ENCODE data around the gene ANK3. TPM values are rescaled to one million over a fixed set of nuclear protein-coding genes. Genes with fewer than 3 reads are reported as not detected.

The ANK3 gene
- total and polyA plus RNA-seq, 10 donors: 2.0 to 133 (median 62.9) TPM

DNA sequence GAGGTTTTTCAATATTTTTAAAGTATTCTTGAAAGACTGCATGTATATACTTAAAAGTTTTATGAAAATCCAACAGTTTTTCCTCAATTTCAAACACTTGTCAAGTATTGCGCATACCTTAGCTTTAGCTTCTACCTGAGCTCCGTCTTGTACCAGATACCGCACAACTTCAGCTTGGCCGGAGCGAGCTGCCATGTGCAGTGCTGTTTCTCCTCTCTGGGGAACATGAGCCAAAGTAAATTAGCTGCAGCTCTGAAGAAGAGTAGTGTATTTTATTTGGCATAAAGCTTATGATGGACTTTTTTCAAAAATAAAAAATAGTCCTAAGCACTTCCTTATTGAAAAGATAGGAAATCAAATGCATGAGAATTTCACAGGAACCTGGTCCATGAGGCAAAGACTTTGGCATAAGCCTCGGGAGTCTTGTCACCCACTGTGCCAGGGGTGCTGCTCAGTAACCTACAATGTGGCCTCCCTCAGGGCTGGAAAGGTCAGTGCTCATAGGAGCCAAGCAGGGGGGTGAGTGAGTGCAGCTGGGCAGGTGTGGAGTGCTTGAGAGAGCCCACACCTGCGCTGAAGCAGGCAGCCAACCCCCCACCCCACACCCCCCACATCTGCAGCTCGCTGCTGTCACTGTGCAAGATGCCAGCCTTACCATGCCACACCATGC is 189.5 kb downstream of the ANK3 start:
- TF ChIP-seq POLR2AphosphoS5 (IDR thresholded peaks at IDR 0.05): no peak
- no peak for TF ChIP-seq POLR2A (IDR thresholded peaks at IDR 0.05)
- TF ChIP-seq, protein P1, sequence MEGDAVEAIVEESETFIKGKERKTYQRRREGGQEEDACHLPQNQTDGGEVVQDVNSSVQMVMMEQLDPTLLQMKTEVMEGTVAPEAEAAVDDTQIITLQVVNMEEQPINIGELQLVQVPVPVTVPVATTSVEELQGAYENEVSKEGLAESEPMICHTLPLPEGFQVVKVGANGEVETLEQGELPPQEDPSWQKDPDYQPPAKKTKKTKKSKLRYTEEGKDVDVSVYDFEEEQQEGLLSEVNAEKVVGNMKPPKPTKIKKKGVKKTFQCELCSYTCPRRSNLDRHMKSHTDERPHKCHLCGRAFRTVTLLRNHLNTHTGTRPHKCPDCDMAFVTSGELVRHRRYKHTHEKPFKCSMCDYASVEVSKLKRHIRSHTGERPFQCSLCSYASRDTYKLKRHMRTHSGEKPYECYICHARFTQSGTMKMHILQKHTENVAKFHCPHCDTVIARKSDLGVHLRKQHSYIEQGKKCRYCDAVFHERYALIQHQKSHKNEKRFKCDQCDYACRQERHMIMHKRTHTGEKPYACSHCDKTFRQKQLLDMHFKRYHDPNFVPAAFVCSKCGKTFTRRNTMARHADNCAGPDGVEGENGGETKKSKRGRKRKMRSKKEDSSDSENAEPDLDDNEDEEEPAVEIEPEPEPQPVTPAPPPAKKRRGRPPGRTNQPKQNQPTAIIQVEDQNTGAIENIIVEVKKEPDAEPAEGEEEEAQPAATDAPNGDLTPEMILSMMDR (IDR thresholded peaks at IDR 0.05 in 8 of 11, conservative IDR thresholded peaks at IDR 0.05 in 3 of 11): no peak
- 91 to 96% (median 92%) methylated on average over 8 of the region's 8 CpGs for WGBS, 5 donors
- intact Hi-C loops (cut with DNase I; ENCODE audit: low total_unique reads): loop anchor here (10.0 kb wide), 1 partner anchor 235 kb away; no protein-coding TSS in a partner anchor

DNA sequence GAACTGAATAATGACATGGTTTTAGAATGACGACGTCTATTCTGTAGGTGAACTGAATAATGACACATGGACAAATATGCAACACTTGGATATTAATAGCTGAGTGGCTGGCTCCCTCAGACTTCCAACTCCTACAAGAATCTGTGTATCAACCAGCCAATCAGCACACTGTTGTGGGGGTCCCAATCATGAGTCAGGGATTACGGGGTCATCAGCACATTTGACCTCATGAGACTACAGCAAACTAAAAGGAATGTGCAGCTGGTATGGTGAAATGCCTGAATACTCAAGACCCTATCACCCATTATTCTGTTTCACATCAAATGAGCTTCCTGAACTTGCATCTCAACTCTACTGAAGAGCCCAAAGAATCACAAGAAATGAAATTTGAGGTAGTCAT is 192.5 kb downstream of the ANK3 start:
- H3K27me3 ChIP-seq (replicated peaks in 1 of 7): no peaks in the 10 kb centered on the region
- no peak overlapping the region for H3K27ac ChIP-seq
- intact Hi-C loops (cut with DNase I; ENCODE audit: low total_unique reads): no loop called here
- TF ChIP-seq POLR2AphosphoS5 (IDR thresholded peaks at IDR 0.05) (no peak), POLR2A (IDR thresholded peaks at IDR 0.05) (no peak)
- TF ChIP-seq, protein P1 (IDR thresholded peaks at IDR 0.05 in 8 of 11, conservative IDR thresholded peaks at IDR 0.05 in 3 of 11): no peak
- H3K36me3 ChIP-seq: peaks cover 0 to 68% (median 9%) of the 10 kb centered on the region in 6 donors
- no peaks in the 10 kb centered on the region for H3K9me3 ChIP-seq
- H3K4me1 ChIP-seq: no peaks in the 10 kb centered on the region
- 59 to 76% (median 72%) methylated on average over 3 of the region's 3 CpGs for WGBS, 5 donors
- no peak overlapping the region for H3K4me3 ChIP-seq
- DNase-seq: no peak

More for the DNA sequence above, 189.5 kb downstream of the ANK3 start:
- DNase-seq: no peak
- peaks cover 0 to 48% (median 9%) of the 10 kb centered on the region in 6 donors for H3K36me3 ChIP-seq
- no peaks in the 10 kb centered on the region for H3K9me3 ChIP-seq
- no peaks in the 10 kb centered on the region for H3K27me3 ChIP-seq (replicated peaks in 1 of 7)
- H3K27ac ChIP-seq: no peak overlapping the region
- no peaks in the 10 kb centered on the region for H3K4me1 ChIP-seq
- H3K4me3 ChIP-seq: no peak overlapping the region

DNA sequence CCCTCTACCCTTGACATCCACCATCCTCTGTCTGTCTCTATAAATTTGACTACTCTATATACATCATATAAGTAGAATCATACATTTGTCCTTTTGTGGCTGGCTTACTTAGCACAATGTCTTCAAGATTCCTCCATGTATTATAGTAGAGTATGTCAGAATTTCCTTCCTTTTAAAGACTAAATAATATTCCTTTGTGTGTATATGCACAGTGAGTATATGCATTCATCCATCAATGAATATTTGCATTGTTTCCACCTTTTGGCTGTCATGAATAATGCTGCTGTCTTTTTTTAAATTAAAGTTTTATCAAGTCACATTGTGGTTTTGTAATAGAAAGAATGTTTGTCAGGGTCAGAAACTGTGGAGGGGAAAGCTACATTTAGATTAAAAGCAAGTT is 195.3 kb downstream of the ANK3 start:
- no peak for DNase-seq
- Histone ChIP-seq H3K4me3 (no peak overlapping the region), H3K36me3 (peaks cover 0 to 68% (median 13%) of the 10 kb centered on the region in 6 donors), H3K27me3 (replicated peaks in 1 of 7) (no peaks in the 10 kb centered on the region), H3K27ac (no peak overlapping the region), H3K9me3 (no peaks in the 10 kb centered on the region), H3K4me1 (no peaks in the 10 kb centered on the region)
- intact Hi-C loops (cut with DNase I; ENCODE audit: low total_unique reads): no loop called here
- TF ChIP-seq, protein P1 (IDR thresholded peaks at IDR 0.05 in 8 of 11, conservative IDR thresholded peaks at IDR 0.05 in 3 of 11): no peak
- TF ChIP-seq POLR2A (IDR thresholded peaks at IDR 0.05): no peak
- TF ChIP-seq POLR2AphosphoS5 (IDR thresholded peaks at IDR 0.05): no peak

DNA sequence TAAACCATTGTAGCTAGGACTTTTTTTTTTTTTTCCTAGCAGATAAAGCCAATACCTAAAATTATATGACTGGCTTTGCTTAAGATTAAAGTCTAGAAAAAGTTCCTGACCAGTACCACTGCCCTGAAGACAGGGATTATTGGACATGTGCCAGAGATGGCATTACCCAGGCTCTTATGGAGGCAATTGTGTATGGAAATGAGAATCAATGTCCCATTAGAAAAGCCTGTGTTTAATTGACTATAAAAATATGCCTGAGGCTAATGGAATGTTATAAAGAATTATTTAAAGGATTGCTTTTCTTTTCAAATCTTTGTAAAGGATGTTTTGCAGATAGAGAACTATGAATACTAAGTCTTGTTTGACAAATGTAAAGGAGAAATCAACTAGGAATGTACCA is 196.7 kb downstream of the ANK3 start:
- Histone ChIP-seq H3K27me3 (replicated peaks in 1 of 7) (no peaks in the 10 kb centered on the region), H3K36me3 (peaks cover 0 to 58% (median 13%) of the 10 kb centered on the region in 6 donors), H3K4me3 (no peak overlapping the region), H3K27ac (no peak overlapping the region), H3K9me3 (no peaks in the 10 kb centered on the region), H3K4me1 (no peaks in the 10 kb centered on the region)
- intact Hi-C loops (cut with DNase I; ENCODE audit: low total_unique reads): no loop called here
- DNase-seq: no peak
- TF ChIP-seq POLR2A (IDR thresholded peaks at IDR 0.05) (no peak), POLR2AphosphoS5 (IDR thresholded peaks at IDR 0.05) (no peak)
- TF ChIP-seq, protein P1 (IDR thresholded peaks at IDR 0.05 in 8 of 11, conservative IDR thresholded peaks at IDR 0.05 in 3 of 11): no peak

All from spleen (tissue), 11 donors.